ENCODE data around the gene LPP.

The LPP gene

DNA sequence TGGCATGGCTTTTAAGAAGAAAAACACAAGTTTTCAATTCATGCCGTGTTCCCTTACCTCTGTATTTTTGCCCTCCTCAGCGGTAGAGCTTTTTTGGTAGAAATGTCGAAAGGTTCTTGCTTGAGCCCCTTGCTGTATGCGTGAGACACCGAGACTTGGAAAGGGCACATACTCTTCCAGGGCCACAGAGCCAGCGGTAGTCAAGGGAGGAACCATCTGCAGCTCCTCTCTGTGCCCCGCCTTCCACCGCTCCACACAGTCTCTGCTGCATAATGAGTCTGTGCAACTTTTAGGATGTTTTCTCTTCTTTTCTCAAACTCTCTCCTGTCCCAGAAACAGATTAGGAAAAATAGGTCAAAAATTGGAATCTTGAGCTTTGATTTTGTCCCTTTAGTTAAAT lies 77.5 kb downstream of the LPP start:
- Histone ChIP-seq H3F3A (ENCODE audit: control insufficient read depth, insufficient read depth) (peaks cover 15% of the 10 kb centered on the region), H3K4me3 (ENCODE audit: low read length) (no peak overlapping the region), H3K36me3 (ENCODE audit: control insufficient read depth, low read length) (peaks cover 3% of the 10 kb centered on the region; the same call in 1 of the 2 replicates), H3K27ac (ENCODE audit: low read depth, low read length) (no peak overlapping the region), H3K79me2 (ENCODE audit: control insufficient read depth, low read length) (no peaks in the 10 kb centered on the region), H3K27me3 (ENCODE audit: control insufficient read depth, low read length) (no peaks in the 10 kb centered on the region), H3K9me2 (replicated peaks; ENCODE audit: control insufficient read depth, low read length) (no peaks in the 10 kb centered on the region), H3K4me2 (ENCODE audit: low read length) (no peak overlapping the region), H3K9me3 (ENCODE audit: control insufficient read depth, insufficient read depth, low read length) (no peaks in the 10 kb centered on the region), H3K4me1 (ENCODE audit: control insufficient read depth, low read length) (peaks cover 86% of the 10 kb centered on the region), H4K20me1 (ENCODE audit: control insufficient read depth, insufficient read depth, low read depth, low read length) (no peaks in the 10 kb centered on the region)
- TF ChIP-seq, protein P1, sequence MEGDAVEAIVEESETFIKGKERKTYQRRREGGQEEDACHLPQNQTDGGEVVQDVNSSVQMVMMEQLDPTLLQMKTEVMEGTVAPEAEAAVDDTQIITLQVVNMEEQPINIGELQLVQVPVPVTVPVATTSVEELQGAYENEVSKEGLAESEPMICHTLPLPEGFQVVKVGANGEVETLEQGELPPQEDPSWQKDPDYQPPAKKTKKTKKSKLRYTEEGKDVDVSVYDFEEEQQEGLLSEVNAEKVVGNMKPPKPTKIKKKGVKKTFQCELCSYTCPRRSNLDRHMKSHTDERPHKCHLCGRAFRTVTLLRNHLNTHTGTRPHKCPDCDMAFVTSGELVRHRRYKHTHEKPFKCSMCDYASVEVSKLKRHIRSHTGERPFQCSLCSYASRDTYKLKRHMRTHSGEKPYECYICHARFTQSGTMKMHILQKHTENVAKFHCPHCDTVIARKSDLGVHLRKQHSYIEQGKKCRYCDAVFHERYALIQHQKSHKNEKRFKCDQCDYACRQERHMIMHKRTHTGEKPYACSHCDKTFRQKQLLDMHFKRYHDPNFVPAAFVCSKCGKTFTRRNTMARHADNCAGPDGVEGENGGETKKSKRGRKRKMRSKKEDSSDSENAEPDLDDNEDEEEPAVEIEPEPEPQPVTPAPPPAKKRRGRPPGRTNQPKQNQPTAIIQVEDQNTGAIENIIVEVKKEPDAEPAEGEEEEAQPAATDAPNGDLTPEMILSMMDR (IDR thresholded peaks at IDR 0.05; ENCODE audit: low read depth, low read length, poor library complexity, severe bottlenecking) = no peak
- no peak for TF ChIP-seq EZH2phosphoT487 (IDR thresholded peaks at IDR 0.05; ENCODE audit: borderline replicate concordance, low read length)

DNA sequence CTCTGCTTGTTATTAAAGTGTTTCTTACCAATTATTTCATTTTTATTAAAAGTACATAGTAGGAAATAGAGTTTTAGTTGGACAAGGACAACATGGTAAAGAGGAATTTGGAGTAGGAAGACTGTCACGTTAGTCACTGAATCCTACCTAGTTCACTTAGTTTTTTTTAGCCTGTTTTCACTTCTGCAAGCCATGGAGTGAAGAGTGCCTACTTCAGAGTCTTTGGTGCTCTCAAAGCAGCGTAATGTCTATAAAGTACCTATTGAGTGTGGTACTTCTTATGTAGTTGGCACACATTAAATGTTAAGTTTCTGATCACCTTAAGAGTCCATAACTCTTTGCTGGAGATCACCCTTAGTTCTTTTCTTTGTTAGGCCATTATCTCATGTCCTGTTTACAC lies 78.7 kb downstream of the LPP start:
- Histone ChIP-seq H3K4me2 (ENCODE audit: low read length) (no peak overlapping the region), H3K36me3 (ENCODE audit: control insufficient read depth, low read length) (peaks cover 3% of the 10 kb centered on the region; the same call in 1 of the 2 replicates), H3K9me2 (replicated peaks; ENCODE audit: control insufficient read depth, low read length) (no peaks in the 10 kb centered on the region), H3K79me2 (ENCODE audit: control insufficient read depth, low read length) (no peaks in the 10 kb centered on the region), H3K27me3 (ENCODE audit: control insufficient read depth, low read length) (no peaks in the 10 kb centered on the region), H3K4me1 (ENCODE audit: control insufficient read depth, low read length) (peaks cover 94% of the 10 kb centered on the region), H3K27ac (ENCODE audit: low read depth, low read length) (no peak overlapping the region), H3K9me3 (ENCODE audit: control insufficient read depth, insufficient read depth, low read length) (no peaks in the 10 kb centered on the region), H4K20me1 (ENCODE audit: control insufficient read depth, insufficient read depth, low read depth, low read length) (no peaks in the 10 kb centered on the region), H3F3A (ENCODE audit: control insufficient read depth, insufficient read depth) (peaks cover 27% of the 10 kb centered on the region), H3K4me3 (ENCODE audit: low read length) (no peak overlapping the region)
- TF ChIP-seq EZH2phosphoT487 (IDR thresholded peaks at IDR 0.05; ENCODE audit: borderline replicate concordance, low read length) = no peak
- TF ChIP-seq, protein P1 (IDR thresholded peaks at IDR 0.05; ENCODE audit: low read depth, low read length, poor library complexity, severe bottlenecking) = no peak

DNA sequence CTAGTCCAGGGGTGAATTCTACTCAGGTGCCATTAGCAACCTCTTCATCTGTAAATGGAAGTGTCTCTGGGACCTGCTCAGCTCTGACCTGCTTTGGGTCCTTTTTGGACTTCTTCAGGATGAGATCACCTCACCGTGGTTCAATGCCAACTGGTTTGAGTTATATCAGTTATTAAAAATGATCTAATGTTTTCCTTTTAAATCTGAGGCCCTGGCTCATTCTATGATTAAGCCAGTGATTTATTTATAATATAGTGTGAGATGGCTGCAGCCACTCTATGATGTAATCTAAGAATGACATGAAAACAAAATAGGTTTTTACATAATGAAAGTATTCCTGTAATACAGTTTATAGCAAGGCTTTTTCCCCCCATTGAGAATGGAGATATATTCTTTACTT lies 79.4 kb downstream of the LPP start:
- Histone ChIP-seq H3K9me3 (ENCODE audit: control insufficient read depth, insufficient read depth, low read length) (no peaks in the 10 kb centered on the region), H3K9me2 (replicated peaks; ENCODE audit: control insufficient read depth, low read length) (no peaks in the 10 kb centered on the region), H3K4me2 (ENCODE audit: low read length) (no peak overlapping the region; the same call in 1 of the 2 replicates), H3K79me2 (ENCODE audit: control insufficient read depth, low read length) (no peaks in the 10 kb centered on the region), H3K27me3 (ENCODE audit: control insufficient read depth, low read length) (no peaks in the 10 kb centered on the region), H3K27ac (ENCODE audit: low read depth, low read length) (no peak overlapping the region), H3K4me1 (ENCODE audit: control insufficient read depth, low read length) (peaks cover 94% of the 10 kb centered on the region), H3F3A (ENCODE audit: control insufficient read depth, insufficient read depth) (peaks cover 30% of the 10 kb centered on the region), H4K20me1 (ENCODE audit: control insufficient read depth, insufficient read depth, low read depth, low read length) (no peaks in the 10 kb centered on the region), H3K36me3 (ENCODE audit: control insufficient read depth, low read length) (peaks cover 3% of the 10 kb centered on the region; the same call in 1 of the 2 replicates), H3K4me3 (ENCODE audit: low read length) (no peak overlapping the region)
- TF ChIP-seq, protein P1 (IDR thresholded peaks at IDR 0.05; ENCODE audit: low read depth, low read length, poor library complexity, severe bottlenecking) = no peak
- TF ChIP-seq EZH2phosphoT487 (IDR thresholded peaks at IDR 0.05; ENCODE audit: borderline replicate concordance, low read length) = no peak
